ENCODE results near the gene SLC35G6.
"Not testable (repeated sequence)": the region's sequence is repeated elsewhere in the genome, so short reads cannot be mapped to it uniquely, and the experiment has no call there.

SLC35G6 gene

DNA sequence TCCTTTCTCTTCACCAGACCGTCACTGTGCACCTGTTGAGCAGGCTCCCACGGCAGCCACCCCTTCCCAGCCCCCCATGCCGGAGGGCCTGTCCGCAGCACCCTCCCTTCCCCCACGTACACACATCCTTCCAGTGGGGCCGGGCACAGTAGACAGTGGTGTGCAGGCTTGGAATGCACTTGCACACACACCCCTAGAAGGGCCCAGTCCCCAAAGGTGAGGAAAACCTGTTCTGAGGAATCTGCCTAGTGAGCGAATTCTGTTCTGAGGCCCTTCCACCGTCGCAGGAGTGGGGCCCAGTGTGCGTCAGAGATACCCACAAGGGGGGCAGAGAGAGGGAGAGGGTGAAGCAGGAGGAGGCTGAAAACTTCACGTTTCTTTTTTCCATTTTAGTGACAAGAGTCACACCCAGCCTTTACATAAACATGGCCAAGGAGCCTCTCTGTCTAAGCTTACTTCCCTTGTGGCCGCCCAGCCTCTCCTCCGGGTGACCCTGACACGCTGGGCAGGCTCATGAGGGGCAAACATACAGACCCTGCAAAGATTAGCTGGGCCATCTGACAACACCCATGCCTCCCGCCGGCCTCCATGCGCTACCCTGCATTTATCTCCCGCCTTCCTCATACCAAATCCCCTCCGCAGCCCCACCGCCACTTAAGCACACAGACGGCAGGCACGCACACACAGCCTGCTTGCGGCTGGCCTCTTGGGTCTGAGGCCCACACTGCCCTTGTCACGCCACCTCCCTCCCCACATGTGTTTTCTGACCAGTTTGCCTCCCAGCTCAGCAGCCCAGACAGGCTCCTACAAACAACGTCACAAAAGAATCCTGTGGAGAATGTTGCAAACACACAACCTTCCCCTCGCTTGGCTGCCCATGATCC, 3.6 kb upstream of the SLC35G6 start:
- TF ChIP-seq, protein P1, sequence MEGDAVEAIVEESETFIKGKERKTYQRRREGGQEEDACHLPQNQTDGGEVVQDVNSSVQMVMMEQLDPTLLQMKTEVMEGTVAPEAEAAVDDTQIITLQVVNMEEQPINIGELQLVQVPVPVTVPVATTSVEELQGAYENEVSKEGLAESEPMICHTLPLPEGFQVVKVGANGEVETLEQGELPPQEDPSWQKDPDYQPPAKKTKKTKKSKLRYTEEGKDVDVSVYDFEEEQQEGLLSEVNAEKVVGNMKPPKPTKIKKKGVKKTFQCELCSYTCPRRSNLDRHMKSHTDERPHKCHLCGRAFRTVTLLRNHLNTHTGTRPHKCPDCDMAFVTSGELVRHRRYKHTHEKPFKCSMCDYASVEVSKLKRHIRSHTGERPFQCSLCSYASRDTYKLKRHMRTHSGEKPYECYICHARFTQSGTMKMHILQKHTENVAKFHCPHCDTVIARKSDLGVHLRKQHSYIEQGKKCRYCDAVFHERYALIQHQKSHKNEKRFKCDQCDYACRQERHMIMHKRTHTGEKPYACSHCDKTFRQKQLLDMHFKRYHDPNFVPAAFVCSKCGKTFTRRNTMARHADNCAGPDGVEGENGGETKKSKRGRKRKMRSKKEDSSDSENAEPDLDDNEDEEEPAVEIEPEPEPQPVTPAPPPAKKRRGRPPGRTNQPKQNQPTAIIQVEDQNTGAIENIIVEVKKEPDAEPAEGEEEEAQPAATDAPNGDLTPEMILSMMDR (IDR thresholded peaks at IDR 0.05; ENCODE audit: low read depth, low read length) = no peak
- DNase-seq (ENCODE audit: extremely low read depth, low read depth) = peak; percentile 93

DNA sequence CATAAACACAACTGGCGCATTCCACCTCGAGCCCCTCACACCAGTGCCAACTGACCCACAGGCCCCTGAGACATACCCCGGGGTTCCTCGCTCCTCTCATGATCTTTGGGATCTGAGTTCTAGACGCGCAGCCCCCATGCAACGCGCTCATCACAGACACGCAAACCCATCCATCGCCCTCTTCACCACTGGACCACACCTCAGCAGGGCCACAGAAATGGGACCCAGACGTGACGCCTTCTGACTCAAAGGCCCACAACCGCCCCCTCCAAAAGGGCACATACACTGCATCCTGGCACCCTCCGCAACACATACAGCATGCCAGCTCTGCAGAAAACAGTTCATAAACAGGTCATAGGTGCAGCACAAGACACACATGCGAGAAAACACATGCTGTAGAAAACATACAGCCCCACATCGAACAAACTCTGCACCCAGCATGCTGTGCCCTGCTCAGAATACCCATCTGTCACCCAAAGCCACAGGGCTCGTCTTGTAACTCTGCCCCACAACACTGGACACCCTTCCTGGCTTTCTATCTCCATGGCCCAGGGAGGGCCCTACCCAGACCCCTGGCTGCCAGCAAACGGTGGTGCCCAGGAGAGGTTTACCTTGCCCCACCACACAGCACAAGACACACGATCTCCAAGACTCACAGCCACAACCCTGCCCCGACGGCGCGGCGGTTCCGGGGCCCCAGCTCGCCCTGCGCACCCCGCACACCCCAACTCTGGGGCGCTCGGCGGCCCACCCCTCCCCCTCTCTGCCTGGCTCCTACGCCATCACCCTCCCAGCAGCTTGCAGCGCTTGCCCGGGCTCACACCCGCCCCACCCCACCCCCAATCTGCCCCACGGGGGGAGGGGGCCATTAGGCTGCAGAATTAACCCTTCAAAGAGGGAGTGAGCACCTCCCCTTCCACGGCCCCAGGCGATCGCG, 2.7 kb upstream of the SLC35G6 start:
- TF ChIP-seq, protein P1 (IDR thresholded peaks at IDR 0.05; ENCODE audit: low read depth, low read length) = no peak
- no peak for DNase-seq (ENCODE audit: extremely low read depth, low read depth)

DNA sequence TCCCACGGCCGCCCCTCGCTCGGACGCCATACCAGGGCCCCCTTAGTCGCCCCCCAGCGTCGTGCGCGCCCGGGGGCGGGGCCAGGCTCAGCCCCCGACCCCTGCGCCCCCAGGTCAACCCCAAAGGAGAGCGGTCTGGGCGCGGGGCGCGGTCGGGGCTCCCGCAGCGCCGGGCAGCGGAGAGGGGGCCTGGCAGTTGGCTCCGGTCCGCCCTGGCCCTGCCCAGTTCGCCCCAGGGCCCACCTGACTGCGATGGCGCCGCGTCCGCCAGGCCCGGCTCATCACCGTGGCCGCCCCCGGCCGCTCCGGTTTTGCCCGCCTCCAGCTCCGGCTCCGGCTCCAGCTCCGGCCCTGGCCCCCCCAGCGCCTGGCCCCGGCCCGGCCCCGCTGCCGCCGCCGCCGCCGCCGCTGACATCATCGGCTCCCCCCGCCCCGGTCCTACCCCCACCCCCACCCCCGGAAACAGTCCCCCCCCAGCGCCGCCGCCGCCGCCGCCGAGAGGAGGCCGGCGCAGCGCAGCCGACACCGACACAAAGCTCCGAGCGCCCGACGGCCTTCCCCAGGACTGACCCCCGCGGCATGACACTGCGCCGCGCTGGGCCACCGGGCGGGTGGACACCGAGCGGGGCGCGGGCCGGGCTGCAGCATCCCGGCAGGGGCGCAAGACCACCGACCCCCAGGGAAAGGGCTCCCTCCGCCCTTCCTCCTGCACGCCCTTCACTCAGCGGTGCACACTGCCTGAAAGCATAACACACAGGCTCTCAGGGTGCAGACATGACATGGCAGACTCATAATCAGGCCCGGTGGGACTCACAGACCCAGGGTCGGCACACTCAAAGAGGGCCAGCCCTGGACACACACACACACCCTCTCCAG, 1.8 kb upstream of the SLC35G6 start, which contains the start of gene ZBTB4:
Gene ZBTB4 (minus strand): TSS at position 419 of the 876 bp plus-strand sequence. CDS start 12,830 bp downstream, outside the sequence.
- no peak for DNase-seq (ENCODE audit: extremely low read depth, low read depth)
- TF ChIP-seq, protein P1 (IDR thresholded peaks at IDR 0.05; ENCODE audit: low read depth, low read length) = no peak

DNA sequence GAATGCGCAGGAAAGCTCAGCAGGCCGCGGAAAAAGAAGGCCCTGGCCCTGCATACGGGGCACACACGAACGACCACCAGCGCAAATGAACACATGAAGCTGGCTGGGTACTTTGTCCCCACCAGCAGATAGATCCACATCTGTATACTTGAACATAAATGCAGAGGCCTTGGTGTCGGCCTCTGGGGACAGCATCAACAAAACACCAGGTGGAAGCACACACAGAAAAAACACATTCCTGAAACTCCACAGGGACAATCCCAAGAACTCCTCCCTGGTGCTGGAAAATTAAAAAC, 1.2 kb upstream of the SLC35G6 start:
- TF ChIP-seq, protein P1 (IDR thresholded peaks at IDR 0.05; ENCODE audit: low read depth, low read length) = no peak
- DNase-seq (ENCODE audit: extremely low read depth, low read depth) = no peak

DNA sequence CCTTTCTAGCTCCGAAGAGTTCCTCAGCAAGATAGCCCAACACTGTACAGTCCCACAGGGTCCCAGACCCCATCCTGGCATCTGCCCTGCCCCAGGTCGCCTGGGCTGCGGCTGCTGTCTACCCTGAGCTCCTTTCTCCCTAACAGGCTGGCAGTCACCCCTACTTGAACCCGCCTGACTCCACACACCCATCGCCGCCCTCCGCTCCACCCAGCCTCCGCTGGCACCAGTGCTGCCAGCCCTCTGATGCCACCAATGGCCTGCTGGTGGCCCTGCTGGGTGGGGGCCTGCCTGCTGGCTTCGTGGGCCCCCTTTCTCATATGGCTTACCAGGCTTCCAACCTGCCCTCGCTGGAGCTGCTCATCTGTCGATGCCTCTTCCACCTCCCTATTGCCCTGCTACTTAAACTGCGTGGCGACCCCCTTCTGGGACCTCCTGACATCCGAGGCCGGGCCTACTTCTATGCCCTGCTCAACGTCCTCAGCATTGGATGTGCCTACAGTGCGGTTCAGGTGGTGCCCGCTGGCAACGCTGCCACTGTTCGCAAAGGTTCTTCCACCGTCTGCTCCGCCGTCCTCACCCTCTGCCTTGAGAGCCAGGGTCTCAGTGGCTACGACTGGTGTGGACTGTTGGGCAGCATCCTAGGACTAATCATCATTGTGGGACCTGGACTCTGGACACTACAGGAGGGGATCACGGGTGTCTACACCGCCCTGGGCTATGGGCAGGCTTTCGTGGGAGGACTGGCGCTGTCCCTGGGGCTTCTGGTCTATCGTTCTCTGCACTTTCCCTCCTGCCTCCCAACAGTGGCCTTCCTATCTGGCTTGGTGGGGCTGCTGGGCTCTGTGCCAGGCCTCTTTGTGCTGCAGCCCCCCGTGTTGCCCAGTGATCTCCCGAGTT, 846 bp downstream of the SLC35G6 start:
- not testable (repeated sequence) for DNase-seq (ENCODE audit: extremely low read depth, low read depth)

DNA sequence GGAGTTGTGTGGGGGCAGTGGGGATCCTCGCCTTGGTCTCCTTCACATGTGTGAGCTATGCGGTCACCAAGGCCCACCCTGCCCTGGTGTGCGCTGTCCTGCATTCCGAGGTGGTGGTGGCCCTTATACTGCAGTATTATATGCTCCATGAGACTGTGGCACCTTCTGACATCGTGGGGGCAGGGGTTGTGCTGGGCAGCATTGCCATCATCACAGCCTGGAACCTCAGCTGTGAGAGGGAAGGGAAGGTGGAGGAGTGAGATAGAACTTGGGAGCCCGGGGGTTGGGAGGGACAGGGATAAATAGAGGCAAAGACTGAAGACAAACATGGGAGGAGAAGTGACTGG, 1.5 kb downstream of the SLC35G6 start:
- DNase-seq (ENCODE audit: extremely low read depth, low read depth) = not testable (repeated sequence)

DNA sequence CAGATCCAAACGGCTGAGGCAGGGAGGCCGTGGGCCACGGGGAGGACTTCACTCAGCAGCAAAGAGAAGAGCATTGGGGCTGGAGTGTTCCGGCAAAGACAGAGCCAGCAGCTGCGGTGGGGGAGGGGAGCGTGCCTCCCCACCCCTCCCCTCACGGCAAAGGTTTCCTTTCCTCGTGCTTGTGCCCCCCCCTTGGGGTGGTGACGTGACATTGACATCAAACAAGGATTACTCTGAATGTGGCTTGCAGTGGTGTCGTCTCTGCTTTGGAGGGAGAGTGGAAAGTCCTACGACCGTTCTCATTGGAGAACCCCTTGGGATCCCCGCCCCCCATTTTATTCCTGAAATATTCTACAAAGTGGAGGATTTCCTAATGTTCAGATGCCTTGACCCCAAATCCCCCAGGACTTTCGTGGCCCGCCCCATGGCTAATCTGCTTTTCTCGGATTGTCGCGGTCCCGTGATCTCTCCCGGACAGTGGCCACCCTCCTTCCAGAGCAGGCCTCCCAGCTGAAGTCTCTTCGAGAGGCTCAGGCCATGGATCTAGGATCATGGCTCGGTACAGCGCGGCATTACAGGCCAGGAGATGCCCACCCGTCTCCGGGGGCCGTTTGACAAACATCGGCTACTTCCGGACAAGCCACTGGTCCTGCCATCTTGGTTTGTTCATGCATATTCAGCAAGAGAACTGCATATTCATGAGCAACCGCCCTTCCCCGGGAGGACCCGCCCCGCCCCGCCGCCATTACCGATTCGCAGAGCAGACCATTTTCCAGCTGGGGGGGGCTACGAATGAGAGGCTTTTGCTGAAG, 2.2 kb downstream of the SLC35G6 start:
- TF ChIP-seq, protein P1 (IDR thresholded peaks at IDR 0.05; ENCODE audit: low read depth, low read length) = no peak
- peak; percentile 84 for DNase-seq (ENCODE audit: extremely low read depth, low read depth)

Measured in AG09319 (cell line).